Thyroid gland (tissue), 4 donors: ENCODE results near the gene CSNK1A1.

Experiments used
- POLR2A ChIP-seq, 2 donors: fragments of 450-650 bp; IDR thresholded peaks; one replicate each; pipeline ENCODE4 v1.6.1; 2017; ENCODE audit warnings: antibody characterized with exemption in 2 of 2, mild to moderate bottlenecking in 2 of 2, moderate library complexity in 1 of 2
- TF ChIP-seq, protein P1 (sequence below), 6 experiments: fragments of 200-600 bp in 3 of 6; fragments of 450-650 bp in 3 of 6; sonication (generic) in 3 of 6; IDR thresholded peaks; one replicate each; pipeline ENCODE4 v1.5.1; 2016 to 2019; ENCODE audit warnings: antibody characterized with exemption in 6 of 6, mild to moderate bottlenecking in 2 of 6, inconsistent platforms in 1 of 6, moderate library complexity in 1 of 6

GRCh38 chr5:149510136-149510535 lies 41.1 kb downstream of the CSNK1A1 start:
- TF ChIP-seq, protein P1, sequence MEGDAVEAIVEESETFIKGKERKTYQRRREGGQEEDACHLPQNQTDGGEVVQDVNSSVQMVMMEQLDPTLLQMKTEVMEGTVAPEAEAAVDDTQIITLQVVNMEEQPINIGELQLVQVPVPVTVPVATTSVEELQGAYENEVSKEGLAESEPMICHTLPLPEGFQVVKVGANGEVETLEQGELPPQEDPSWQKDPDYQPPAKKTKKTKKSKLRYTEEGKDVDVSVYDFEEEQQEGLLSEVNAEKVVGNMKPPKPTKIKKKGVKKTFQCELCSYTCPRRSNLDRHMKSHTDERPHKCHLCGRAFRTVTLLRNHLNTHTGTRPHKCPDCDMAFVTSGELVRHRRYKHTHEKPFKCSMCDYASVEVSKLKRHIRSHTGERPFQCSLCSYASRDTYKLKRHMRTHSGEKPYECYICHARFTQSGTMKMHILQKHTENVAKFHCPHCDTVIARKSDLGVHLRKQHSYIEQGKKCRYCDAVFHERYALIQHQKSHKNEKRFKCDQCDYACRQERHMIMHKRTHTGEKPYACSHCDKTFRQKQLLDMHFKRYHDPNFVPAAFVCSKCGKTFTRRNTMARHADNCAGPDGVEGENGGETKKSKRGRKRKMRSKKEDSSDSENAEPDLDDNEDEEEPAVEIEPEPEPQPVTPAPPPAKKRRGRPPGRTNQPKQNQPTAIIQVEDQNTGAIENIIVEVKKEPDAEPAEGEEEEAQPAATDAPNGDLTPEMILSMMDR (IDR thresholded peaks at IDR 0.05) = no peak
- TF ChIP-seq POLR2A (IDR thresholded peaks at IDR 0.05) = no peak
